ENCODE measurements around the gene JUNB.

- no peak for TF ChIP-seq GATA2 (IDR thresholded peaks at IDR 0.05; ENCODE audit: low read depth, low read length)
- no peak for TF ChIP-seq GATA3 (IDR thresholded peaks at IDR 0.05; ENCODE audit: low read depth, low read length)
Observed at GRCh38 chr19:12756150-12756883, 35.0 kb upstream of the JUNB start.

Data from SH-SY5Y (cell line).